GM18907 (cell line): ENCODE results near the gene AP2A1.
"Not testable (repeated sequence)": the region's sequence is repeated elsewhere in the genome, so short reads cannot be mapped to it uniquely, and the experiment has no call there.

Experiments
- ATAC-seq: cut with Tn5 transposase; IDR thresholded peaks from one replicate; pipeline ENCODE4 v1.9.1; 2021; ENCODE audit warnings: mild to moderate bottlenecking, moderate library complexity; ENCODE audit not compliant: unreplicated experiment

The AP2A1 gene

DNA sequence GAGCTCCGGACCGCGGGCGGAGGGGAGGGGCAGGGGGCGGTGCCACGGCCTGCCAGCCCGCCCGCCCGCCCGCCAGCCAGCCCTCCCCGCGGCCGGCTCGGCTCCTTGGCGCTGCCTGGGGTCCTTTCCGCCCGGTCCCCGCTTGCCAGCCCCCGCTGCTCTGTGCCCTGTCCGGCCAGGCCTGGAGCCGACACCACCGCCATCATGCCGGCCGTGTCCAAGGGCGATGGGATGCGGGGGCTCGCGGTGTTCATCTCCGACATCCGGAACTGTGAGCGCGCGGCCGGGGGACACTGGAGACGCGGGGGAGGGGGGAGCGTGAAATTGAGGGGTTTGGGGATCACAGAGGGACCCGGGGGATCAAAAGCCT lies at the start of gene AP2A1:
AP2A1 (plus strand) TSS at position 72 of the 370 bp plus-strand sequence; CDS start at position 205, 133 bp downstream.
- no peak for ATAC-seq

DNA sequence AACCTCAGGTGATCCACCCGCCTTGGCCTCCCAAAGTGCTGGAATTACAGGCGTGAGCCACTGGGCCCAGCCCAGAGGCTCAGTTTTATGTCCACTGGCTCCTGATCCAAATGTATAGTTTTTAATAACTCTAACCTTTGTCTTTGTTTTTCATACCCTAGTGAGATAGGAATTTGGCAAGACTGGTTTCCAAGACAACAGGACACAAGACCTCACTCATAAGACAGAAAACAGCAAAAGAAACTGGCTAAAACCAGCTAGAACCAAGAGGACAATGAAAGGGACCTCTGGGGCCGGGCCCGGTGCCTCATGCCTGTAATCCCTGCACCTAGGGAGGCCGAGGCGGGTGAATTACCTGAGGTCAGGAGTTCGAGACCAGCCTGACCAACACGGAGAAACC lies 48.3 kb upstream of the AP2A1 start:
- ATAC-seq: no peak

DNA sequence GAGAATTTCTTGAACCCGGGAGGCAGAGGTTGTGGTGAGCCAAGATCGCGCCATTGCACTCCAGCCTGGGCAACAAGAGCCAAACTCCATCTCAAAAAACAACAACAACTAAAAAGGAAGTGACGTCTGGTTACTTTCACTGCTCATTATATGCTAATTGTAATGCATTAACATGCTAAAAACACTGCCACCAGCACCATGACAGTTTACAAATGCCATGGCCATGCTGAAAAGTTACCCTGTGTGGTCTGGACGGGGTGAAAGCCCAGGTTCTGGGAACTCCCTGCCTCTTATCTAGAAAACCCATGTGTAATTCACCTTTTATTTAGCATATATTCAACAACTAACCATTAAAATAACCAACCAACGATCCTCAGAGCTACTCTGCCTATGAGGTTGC lies 47.8 kb upstream of the AP2A1 start:
- no peak for ATAC-seq

DNA sequence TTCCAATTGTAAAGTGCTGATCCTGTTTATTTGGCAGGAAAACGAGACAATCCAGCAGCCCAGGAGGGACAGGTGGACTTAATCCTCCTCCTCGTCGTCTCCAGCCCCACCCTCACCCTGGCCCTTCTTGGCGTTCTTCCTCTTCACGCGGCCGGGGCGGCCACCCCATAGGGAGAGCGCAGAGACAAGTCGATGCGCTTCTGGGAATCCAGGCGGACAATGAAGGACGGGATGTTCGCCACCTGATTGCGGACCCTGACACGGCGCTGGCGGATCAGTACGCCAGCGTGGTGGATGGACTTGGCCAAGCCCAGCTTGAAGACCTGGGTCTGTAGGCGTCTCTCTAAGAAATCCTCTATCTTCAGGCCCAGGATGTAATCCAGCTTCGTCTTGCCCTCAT lies 47.4 kb upstream of the AP2A1 start:
- not testable (repeated sequence) for ATAC-seq

DNA sequence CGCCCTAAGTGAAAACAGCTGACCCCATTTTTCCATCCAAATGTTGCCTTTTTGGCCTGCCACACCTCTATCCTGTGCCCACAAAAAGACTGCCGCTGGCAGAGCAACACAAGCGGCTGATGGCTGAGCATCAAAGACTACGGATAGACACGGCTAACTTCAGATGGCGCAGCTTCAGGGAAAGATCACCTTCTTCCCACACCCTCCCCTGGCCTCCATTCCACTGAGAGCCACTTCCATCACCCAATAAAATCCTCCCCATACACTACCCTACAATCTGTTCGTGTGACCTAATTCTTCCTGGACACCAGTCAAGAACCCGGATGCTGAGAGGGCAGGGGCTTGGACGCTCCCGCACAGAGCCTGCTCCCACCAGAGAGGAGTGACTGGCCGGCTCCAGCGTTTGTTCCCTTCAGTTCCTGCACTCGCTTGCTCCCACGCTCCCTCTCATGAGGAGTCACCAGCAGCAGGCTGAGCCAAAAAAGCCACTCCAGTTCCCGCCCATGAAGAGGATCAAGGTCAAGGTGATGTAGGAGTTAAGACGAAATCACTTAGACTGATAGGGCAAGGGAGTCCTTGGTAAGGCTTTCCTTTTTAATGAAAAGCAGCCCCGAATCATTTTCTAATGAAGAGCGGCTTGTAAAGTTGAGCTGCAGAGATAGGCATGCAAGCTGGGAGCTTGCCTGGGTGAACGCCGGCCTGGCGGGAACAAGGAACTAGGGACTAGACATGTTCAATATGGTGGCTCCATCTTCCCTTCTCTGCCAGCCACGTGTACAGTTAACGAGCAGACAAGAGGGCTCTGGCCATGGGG lies 39.4 kb upstream of the AP2A1 start:
- ATAC-seq: no peak

DNA sequence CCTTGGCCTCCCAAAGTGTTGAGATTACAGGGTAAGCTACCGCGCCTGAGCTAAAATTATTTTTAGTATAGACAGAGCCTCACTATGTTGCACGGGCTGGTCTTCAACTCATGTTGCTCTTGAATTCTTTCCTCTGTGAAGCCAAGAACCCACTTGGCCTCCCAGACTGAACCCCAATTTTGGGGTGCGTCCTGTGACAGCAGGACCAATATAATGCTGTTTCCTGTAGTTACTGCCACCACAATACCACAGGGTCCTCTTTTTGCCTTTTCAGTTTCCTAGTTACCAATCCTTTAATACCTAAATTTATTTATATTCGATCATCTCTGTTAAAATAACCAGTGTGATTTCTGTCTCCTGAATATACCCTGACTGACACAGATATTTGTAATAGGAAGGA lies 36.6 kb upstream of the AP2A1 start:
- no peak for ATAC-seq

DNA sequence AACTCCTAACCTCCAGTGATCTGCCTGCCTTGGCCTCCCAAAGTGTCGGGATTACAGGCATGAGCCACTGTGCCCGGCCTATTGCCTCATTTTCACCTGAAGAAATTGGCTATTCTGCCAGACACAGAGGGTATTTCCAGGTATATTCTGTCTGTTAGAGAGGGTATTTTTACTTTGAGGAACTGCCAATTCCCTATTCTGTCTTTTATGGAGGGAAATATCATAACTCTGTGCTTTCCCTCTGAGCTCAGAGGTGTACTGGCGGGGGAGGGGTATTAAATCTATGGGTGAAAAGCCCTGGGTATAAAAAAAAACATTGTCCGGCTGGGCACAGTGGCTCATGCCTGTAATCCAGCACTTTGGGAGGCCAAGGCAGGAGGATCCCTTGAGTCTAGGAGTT lies 28.5 kb upstream of the AP2A1 start:
- ATAC-seq: no peak

DNA sequence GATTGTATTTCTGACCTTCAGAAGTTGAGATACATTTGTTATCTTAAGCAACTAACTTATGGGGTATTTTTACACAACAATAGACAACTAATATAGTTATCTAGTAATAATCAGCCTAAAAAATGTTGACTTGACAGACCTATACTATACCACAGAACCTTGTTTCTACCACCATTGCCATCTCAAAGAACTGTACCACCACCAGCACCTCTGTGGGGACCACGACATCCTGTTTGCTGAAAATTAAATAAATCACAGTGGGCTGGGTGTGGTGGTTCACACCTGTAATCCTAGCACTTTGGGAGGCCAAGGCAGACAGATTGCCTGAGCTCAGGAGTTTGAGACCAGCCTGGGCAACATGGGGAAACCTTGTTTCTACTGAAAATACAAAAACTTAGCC lies 27.7 kb upstream of the AP2A1 start:
- no peak for ATAC-seq

DNA sequence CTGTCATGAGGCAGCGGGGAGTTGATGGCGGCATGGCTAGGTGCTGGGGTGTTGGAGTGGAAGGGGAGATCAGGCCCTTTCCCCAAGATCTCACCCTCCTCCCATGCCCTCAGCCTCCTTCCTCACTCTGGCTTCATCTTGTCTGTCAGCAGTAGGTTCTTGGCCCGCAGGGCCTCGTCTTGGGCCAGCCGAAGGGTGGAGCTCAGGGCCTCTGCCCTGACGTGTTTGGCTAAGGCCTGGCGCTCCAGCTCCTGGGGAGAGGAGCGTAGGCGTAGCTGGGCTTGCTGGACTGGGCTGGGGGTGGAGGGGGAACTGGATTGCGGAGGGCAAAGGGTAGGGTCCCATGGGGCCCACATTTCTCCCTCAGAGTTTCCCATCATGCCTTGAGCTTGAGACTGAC lies 26.9 kb upstream of the AP2A1 start:
- no peak for ATAC-seq

DNA sequence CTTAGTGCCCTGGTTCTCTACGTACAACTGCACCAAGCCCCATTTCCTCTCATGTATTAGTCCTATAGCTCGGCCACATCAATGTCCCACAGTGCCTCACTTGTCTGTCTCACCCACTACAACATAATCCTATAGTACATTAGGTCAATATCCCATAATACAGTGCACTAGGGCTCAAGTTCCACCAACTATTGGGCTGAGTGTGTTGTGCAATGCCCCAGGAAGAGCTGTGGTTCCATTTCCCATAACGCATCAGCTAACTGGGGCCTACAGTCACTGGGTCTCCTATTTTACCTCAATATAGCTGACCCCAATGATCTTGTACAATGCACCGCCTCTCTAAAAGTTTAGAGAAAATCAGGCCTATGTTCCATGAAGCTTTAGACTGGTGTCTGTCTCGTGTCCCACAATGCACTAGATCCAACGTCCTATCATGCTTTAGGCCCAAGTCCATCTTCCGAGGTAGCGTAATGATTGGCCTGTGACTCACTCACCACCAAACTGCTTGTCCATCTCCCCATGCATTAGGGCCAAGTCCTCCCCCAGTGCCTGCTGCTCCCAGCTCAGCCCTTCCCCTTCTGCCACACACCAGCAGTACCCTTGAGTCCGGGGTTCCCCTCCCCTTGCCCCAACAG lies 25.5 kb upstream of the AP2A1 start:
- ATAC-seq: no peak

DNA sequence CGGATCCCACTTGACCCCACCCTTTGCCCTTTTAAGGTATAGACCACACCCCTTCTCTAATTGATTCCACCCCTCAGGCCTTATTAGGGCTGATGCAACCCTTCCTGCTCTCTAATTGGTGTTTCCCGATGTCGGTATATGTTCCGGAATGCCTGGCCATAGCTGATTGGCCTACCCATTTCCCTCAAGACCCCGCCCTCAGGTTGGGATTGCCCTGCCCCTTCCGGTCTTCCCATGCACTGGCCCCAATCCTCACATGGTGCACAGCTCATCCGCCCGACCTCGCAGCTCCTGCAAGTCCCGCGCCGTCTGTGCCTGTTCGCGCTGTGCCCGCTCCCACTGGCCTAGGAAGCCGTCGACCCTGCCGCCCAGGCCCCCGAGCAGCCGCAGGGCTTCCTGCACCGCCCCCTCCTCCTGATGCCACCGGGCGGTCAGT lies 21.8 kb upstream of the AP2A1 start:
- no peak for ATAC-seq

DNA sequence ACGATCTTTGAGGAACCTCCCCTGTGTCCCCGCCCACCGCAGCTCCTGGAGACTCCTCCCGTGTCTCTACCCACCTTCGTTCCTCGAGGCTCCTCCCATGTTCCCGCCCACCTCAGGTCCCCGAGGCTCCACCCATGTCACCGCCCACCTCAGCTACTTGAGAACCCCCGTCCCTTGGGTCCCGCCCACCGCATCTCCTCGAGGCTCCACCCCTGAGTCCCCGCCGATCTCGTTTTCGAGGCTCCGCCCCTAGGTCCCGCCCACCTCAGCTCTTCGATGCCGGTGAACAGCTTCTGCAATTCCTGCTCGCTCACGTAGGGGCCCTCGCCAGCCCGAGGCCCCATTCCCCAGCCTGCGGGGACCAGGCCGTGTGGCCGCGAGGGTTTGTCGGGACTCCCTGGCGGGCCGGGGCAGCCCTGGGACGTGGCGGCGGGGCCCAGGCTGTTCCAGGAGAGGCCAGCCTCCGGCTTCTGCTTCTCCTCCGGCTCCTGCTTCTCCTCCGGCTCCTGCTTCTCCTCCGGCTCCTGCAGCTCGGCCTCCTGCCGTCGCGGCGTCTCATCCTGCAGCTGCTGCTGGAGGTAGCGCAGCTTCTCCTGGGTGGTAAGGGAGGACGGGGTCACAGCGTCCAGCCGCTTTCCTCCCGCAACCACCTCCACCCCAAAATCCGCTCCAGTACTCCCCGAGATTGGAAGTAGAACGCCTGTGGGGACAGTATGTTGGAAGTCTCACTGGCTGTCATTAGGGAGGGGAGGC lies 20.4 kb upstream of the AP2A1 start:
- no peak for ATAC-seq

DNA sequence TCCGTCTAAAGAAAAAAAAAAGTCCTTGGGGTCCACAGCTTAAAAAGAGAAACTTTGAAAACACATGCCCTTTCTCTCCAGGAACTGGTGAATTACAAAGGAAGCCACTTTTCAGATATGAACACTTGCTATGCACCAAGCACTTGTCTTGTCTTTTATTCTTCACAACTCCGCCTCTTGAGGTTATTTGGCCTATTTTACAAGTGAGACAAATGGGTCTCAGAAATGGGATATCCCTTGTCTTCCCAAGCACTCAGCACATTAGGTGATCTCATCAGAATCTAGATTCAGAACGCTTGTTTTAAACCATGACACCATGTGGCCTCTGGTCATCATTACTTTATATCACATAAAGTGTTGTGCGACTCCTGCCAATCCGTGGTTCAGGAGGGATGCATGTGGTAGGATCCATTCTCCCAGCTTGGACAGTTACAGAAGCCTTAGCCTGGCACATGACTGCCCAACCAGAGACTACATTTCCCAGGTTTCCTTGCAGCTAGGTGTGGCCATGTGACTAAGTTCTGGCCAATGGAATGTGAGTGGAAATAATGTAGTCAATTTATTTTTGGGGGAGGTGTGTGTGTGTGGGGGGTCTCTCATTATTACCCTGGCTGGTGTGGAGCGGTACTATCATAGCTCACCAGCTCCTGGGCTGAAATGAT lies 17.6 kb upstream of the AP2A1 start:
- ATAC-seq: no peak

DNA sequence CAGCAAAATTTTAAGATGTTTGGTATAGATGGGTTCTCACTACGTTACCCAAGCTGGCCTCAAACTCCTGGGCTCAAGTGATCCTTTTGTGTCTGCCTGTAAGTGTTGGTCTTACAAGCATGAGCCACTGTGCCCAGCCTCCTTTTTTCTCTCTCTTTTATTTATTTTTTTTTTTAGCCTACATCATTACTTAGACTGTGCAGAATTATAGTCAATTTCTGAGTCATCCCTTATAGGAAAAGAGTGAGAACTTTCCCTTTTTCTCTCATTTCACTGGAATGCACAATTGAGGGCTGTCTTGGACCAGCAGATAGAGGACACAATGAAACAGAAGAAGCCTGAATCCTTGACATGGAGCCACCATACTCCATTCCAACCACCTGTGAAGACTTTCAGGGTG lies 17.0 kb upstream of the AP2A1 start:
- no peak for ATAC-seq

DNA sequence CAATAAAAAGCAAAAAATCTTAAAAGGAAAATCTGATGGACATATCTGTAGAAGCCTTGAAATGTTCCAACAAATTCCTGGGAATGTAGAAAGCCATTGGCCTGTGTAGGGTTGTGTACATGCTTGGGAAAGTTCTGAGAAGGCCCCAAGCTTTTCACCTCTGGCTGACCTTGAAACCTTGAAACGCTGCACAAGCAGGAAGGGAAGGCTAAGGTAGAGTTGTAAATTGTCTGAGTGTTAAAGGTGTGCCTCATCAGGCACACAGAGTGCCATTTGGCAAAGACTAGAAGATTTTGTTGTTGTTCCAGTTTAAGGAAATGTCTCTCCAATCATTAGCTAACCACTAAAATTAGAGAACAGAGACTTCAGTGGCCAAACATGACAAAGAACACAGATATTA lies 14.1 kb upstream of the AP2A1 start:
- ATAC-seq: no peak

DNA sequence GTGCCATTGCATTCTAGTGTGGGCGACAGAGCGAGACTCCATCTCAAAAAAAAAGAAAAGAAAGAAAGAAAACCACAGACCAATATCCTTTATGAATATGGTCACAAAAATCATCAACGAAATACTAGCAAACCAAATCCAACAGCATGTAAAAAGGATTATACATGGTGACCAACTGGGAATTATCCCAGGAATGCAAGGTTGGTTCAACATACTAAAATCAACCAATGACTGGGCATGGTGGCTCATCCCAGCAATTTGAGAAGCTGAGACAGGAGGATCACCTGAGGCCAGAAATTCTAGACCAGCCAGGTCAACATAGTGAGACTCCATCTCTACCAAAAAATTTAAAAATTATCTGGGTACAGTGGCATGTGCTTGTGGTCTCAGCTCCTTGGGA lies 10.8 kb upstream of the AP2A1 start:
- no peak for ATAC-seq

DNA sequence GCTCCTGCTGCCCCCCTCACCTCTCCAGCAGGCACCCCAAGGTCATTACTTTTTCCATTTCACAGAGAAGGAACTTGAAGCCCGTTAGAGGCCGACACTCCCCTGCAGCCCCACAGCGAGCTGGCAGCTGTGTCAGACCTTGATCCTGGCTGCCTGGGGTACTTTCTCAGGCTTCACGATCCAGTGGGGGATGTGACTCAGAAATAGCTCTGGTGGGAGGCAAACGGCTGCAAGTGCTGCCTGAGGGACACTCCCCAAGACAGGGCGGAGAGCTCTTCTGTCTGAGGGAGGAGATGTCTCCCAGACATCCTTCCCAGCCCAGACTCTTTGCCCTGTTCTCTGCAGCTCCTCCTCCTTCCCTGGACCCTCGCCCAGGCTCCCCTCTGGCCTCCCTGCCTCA lies 8.5 kb upstream of the AP2A1 start:
- no peak for ATAC-seq

DNA sequence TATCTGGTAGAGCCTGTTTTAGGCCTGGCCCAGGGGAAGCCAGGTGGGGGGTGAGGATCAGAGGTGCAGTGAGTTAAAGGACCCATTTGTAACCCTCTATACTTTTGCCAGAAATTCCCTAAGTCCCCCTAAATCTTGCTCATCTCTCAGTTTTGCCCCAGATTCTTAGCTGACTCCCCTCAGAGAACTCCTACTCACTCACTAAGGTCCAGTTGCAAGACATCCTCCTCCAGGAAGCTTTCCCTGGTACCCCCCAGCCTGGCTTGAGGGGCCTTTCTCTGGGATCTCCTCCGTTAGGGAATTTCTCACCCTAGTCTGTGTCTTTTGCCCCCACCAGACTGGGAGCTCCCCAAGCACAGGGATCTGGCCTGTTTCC lies 5.6 kb upstream of the AP2A1 start:
- ATAC-seq: no peak

DNA sequence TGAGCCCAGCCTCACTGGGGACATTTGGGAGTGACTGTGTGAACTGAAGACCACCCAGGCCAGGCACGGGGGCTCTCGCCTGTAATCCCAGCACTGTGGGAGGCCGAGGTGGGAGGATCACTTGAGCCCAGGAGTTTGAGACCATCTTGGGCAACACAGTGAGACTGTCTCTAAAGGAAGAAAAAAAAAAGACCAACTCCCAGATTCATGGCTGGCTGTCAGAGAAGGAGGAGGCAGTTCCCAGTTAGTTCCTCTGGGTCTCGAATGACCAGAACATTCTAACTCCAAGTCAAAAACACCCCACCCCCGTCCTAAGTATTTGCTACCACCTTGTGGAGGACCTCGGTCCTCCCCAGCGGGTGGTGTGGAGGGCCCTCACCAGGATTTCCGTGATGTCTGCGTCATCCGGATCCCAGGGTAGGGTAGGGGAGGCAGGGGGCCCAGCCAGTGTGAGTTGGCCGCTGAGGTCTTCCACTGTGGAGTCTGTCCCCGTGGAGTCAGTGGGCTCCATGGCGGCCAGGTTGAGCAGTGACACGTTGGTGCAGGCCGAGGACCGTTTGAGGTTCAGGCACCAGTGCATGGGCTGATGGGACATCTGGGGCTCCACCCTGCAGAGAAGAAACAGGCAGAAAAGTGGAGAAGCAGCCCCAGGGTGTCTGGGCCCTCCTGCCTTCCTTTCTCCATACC lies 5.0 kb upstream of the AP2A1 start:
- ATAC-seq: no peak

DNA sequence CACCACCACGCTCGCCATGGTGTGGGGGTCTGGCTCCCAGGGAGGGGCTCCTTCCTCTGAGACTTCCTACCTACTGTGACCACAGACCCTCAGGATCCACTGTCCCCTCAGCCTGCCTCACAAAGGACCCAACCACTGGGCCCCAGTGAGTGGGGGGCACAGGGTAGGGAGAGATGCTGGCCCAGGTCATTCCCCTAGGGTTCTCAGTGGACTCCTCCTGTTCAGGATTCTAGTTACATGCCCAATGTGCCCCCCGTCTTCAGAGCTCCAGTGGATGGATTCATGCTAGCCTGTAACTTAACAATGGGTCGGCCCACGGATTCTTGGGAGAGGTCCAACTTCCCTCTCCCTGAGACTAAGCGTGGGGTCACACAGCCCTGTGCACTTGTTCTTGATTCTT lies 3.6 kb upstream of the AP2A1 start, which contains the start of gene TSKS:
TSKS (minus strand) TSS at position 77 of the 400 bp plus-strand sequence; CDS start at position 18, 59 bp downstream.
- ATAC-seq: no peak

DNA sequence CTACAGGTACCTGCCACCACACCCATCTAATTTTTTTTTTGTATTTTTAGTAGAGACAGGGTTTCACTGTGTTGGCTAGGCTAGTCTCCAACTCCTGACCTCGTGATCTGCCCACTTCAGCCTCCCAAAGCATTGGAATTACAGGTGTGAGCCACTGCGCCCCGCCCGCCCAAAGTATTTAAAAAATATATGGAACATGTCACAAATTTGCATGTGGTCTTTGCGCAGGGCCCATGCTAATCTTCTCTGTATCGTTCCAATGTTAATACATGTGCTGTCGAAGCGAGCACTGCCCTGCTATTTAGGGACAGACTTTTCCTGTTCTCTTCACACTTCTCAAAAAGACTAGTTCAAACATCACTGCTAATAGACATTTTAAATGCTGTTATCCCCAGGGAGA lies 2.5 kb upstream of the AP2A1 start:
- ATAC-seq: no peak
